ENCODE data around the gene PRELID3B. TPM values are rescaled to one million over a fixed set of nuclear protein-coding genes. Genes with fewer than 3 reads are reported as not detected.

Gene PRELID3B
- polyA plus RNA-seq: 75.6 TPM
- long read RNA-seq, donor 1, transcript PRELID3B-201 (6 exons, 2,626 nt): major isoform, 13 of 15 reads
- long read RNA-seq, donor 1, partial matches to known transcripts: 0 of 15 reads
- long read RNA-seq, donor 1, other reads (novel, unspliced or antisense): 0 of 15 reads
- long read RNA-seq, donor 2, transcript PRELID3B-201 (6 exons, 2,626 nt): major isoform, 30 of 37 reads
- long read RNA-seq, donor 2, partial matches to known transcripts: 0 of 37 reads
- long read RNA-seq, donor 2, other reads (novel, unspliced or antisense): 0 of 37 reads
- long read RNA-seq, donor 3, transcript PRELID3B-201 (6 exons, 2,626 nt): major isoform, 50 of 61 reads
- long read RNA-seq, donor 3, transcript PRELID3B-202 (5 exons, 943 nt): minor isoform, 5 of 61 reads
- long read RNA-seq, donor 3, transcript PRELID3B-204 (2 exons, 612 nt): minor isoform, 5 of 61 reads
- long read RNA-seq, donor 3, partial matches to known transcripts: 0 of 61 reads
- long read RNA-seq, donor 3, other reads (novel, unspliced or antisense): 0 of 61 reads
- long read RNA-seq, donor 4, partial matches to known transcripts: 0 of 3 reads
- long read RNA-seq, donor 4, other reads (novel, unspliced or antisense): 0 of 3 reads
- long read RNA-seq, donor 5, transcript PRELID3B-201 (6 exons, 2,626 nt): major isoform, 21 of 22 reads
- long read RNA-seq, donor 5, partial matches to known transcripts: 0 of 22 reads
- long read RNA-seq, donor 5, other reads (novel, unspliced or antisense): 0 of 22 reads
- long read RNA-seq, donor 6, transcript PRELID3B-201 (6 exons, 2,626 nt): major isoform, 29 of 37 reads
- long read RNA-seq, donor 6, partial matches to known transcripts: 0 of 37 reads
- long read RNA-seq, donor 6, other reads (novel, unspliced or antisense): 0 of 37 reads
- long read RNA-seq, donor 7, partial matches to known transcripts: 0 of 4 reads
- long read RNA-seq, donor 7, other reads (novel, unspliced or antisense): 0 of 4 reads
- long read RNA-seq, donor 8, transcript PRELID3B-201 (6 exons, 2,626 nt): major isoform, 31 of 45 reads
- long read RNA-seq, donor 8, partial matches to known transcripts: 5 of 45 reads
- long read RNA-seq, donor 8, other reads (novel, unspliced or antisense): 0 of 45 reads
- long read RNA-seq, donor 9, transcript PRELID3B-201 (6 exons, 2,626 nt): major isoform, 22 of 26 reads
- long read RNA-seq, donor 9, partial matches to known transcripts: 0 of 26 reads
- long read RNA-seq, donor 9, other reads (novel, unspliced or antisense): 0 of 26 reads
- long read RNA-seq, donor 10, transcript PRELID3B-201 (6 exons, 2,626 nt): major isoform, 48 of 52 reads
- long read RNA-seq, donor 10, partial matches to known transcripts: 0 of 52 reads
- long read RNA-seq, donor 10, other reads (novel, unspliced or antisense): 0 of 52 reads
- long read RNA-seq, donor 11, transcript PRELID3B-201 (6 exons, 2,626 nt): major isoform, 24 of 36 reads
- long read RNA-seq, donor 11, partial matches to known transcripts: 10 of 36 reads
- long read RNA-seq, donor 11, other reads (novel, unspliced or antisense): 0 of 36 reads

GRCh38 chr20:59042151-59042795 lies at the start of gene PRELID3B:
Gene PRELID3B, minus strand, starts transcription at chr20:59042786. Its CDS starts 56 bp downstream, at chr20:59042730.
- peak in 1 of 2 donors; percentile 71 for DNase-seq
- WGBS (ENCODE audit: insufficient coverage, low lambda C conversion rate): no CpG with 5 or more reads among the region's 50 CpGs
- H3K36me3 ChIP-seq (ENCODE audit: control insufficient read depth, insufficient read depth, low read length): peaks cover 16% of the 10 kb centered on the region
- H3K4me3 ChIP-seq (ENCODE audit: low read length): peak within 1 kb of the TSS; percentile 94
- H3K27ac ChIP-seq (ENCODE audit: low read length): peak within 1 kb of the TSS; percentile 84
- no peaks in the 10 kb centered on the region for H3K27me3 ChIP-seq (ENCODE audit: control insufficient read depth, insufficient read depth, low read length)
- no peaks in the 10 kb centered on the region for H3K9me3 ChIP-seq (ENCODE audit: control insufficient read depth, low read depth, low read length)
- peaks cover 29% of the 10 kb centered on the region for H3K4me1 ChIP-seq (ENCODE audit: control insufficient read depth, insufficient read depth, low read length)

- no peak overlapping the region for H3K4me3 ChIP-seq (ENCODE audit: low read length)
- no peaks in the 10 kb centered on the region for H3K4me1 ChIP-seq (ENCODE audit: control insufficient read depth, insufficient read depth, low read length)
- WGBS (ENCODE audit: insufficient coverage, low lambda C conversion rate): no CpG with 5 or more reads among the region's 5 CpGs
- no peaks in the 10 kb centered on the region for H3K9me3 ChIP-seq (ENCODE audit: control insufficient read depth, low read depth, low read length)
- no peaks in the 10 kb centered on the region for H3K27me3 ChIP-seq (ENCODE audit: control insufficient read depth, insufficient read depth, low read length)
- H3K27ac ChIP-seq (ENCODE audit: low read length): no peak overlapping the region
- DNase-seq: peak; percentile 47 to 50
- no peaks in the 10 kb centered on the region for H3K36me3 ChIP-seq (ENCODE audit: control insufficient read depth, insufficient read depth, low read length)
Measured at GRCh38 chr20:59087829-59088433, 45.3 kb upstream of the PRELID3B start.

- H3K9me3 ChIP-seq (ENCODE audit: control insufficient read depth, low read depth, low read length): no peaks in the 10 kb centered on the region
- WGBS (ENCODE audit: insufficient coverage, low lambda C conversion rate): 86% methylated on average over 1 of the region's 5 CpGs
Measured at GRCh38 chr20:59086923-59087322, 44.3 kb upstream of the PRELID3B start.

GRCh38 chr20:59084041-59084850 lies 41.7 kb upstream of the PRELID3B start:
- no peak for DNase-seq
- 84% methylated on average over 3 of the region's 9 CpGs for WGBS (ENCODE audit: insufficient coverage, low lambda C conversion rate)
- no peaks in the 10 kb centered on the region for H3K27me3 ChIP-seq (ENCODE audit: control insufficient read depth, insufficient read depth, low read length)

More at GRCh38 chr20:59086923-59087322, 44.3 kb upstream of the PRELID3B start:
- no peaks in the 10 kb centered on the region for H3K4me1 ChIP-seq (ENCODE audit: control insufficient read depth, insufficient read depth, low read length)
- H3K27ac ChIP-seq (ENCODE audit: low read length): no peak overlapping the region
- no peaks in the 10 kb centered on the region for H3K27me3 ChIP-seq (ENCODE audit: control insufficient read depth, insufficient read depth, low read length)
- DNase-seq: no peak
- no peaks in the 10 kb centered on the region for H3K36me3 ChIP-seq (ENCODE audit: control insufficient read depth, insufficient read depth, low read length)
- H3K4me3 ChIP-seq (ENCODE audit: low read length): no peak overlapping the region

GRCh38 chr20:59082981-59083380 lies 40.4 kb upstream of the PRELID3B start:
- DNase-seq: no peak
- H3K9me3 ChIP-seq (ENCODE audit: control insufficient read depth, low read depth, low read length): no peaks in the 10 kb centered on the region
- H3K27me3 ChIP-seq (ENCODE audit: control insufficient read depth, insufficient read depth, low read length): no peaks in the 10 kb centered on the region
- no peak overlapping the region for H3K27ac ChIP-seq (ENCODE audit: low read length)
- H3K36me3 ChIP-seq (ENCODE audit: control insufficient read depth, insufficient read depth, low read length): no peaks in the 10 kb centered on the region
- no CpG with 5 or more reads among the region's 1 CpG for WGBS (ENCODE audit: insufficient coverage, low lambda C conversion rate)
- H3K4me3 ChIP-seq (ENCODE audit: low read length): no peak overlapping the region
- H3K4me1 ChIP-seq (ENCODE audit: control insufficient read depth, insufficient read depth, low read length): no peaks in the 10 kb centered on the region

More at GRCh38 chr20:59084041-59084850, 41.7 kb upstream of the PRELID3B start:
- H3K27ac ChIP-seq (ENCODE audit: low read length): no peak overlapping the region
- no peaks in the 10 kb centered on the region for H3K36me3 ChIP-seq (ENCODE audit: control insufficient read depth, insufficient read depth, low read length)
- no peaks in the 10 kb centered on the region for H3K9me3 ChIP-seq (ENCODE audit: control insufficient read depth, low read depth, low read length)
- no peaks in the 10 kb centered on the region for H3K4me1 ChIP-seq (ENCODE audit: control insufficient read depth, insufficient read depth, low read length)
- H3K4me3 ChIP-seq (ENCODE audit: low read length): no peak overlapping the region

GRCh38 chr20:59082077-59082740 lies 39.6 kb upstream of the PRELID3B start:
- DNase-seq: no peak
- 50% methylated on average over 1 of the region's 3 CpGs for WGBS (ENCODE audit: insufficient coverage, low lambda C conversion rate)
- no peak overlapping the region for H3K4me3 ChIP-seq (ENCODE audit: low read length)

GRCh38 chr20:59081036-59081435 lies 38.5 kb upstream of the PRELID3B start:
- Histone ChIP-seq H3K9me3 (ENCODE audit: control insufficient read depth, low read depth, low read length) (no peaks in the 10 kb centered on the region), H3K27me3 (ENCODE audit: control insufficient read depth, insufficient read depth, low read length) (peaks cover 6% of the 10 kb centered on the region), H3K4me1 (ENCODE audit: control insufficient read depth, insufficient read depth, low read length) (no peaks in the 10 kb centered on the region), H3K4me3 (ENCODE audit: low read length) (no peak overlapping the region), H3K27ac (ENCODE audit: low read length) (no peak overlapping the region), H3K36me3 (ENCODE audit: control insufficient read depth, insufficient read depth, low read length) (no peaks in the 10 kb centered on the region)
- 100% methylated on average over 1 of the region's 3 CpGs for WGBS (ENCODE audit: insufficient coverage, low lambda C conversion rate)
- DNase-seq: no peak

More at GRCh38 chr20:59082077-59082740, 39.6 kb upstream of the PRELID3B start:
- no peaks in the 10 kb centered on the region for H3K4me1 ChIP-seq (ENCODE audit: control insufficient read depth, insufficient read depth, low read length)
- no peak overlapping the region for H3K27ac ChIP-seq (ENCODE audit: low read length)
- peaks cover 4% of the 10 kb centered on the region for H3K27me3 ChIP-seq (ENCODE audit: control insufficient read depth, insufficient read depth, low read length)
- H3K36me3 ChIP-seq (ENCODE audit: control insufficient read depth, insufficient read depth, low read length): no peaks in the 10 kb centered on the region
- no peaks in the 10 kb centered on the region for H3K9me3 ChIP-seq (ENCODE audit: control insufficient read depth, low read depth, low read length)

- Histone ChIP-seq H3K27ac (ENCODE audit: low read length) (no peak overlapping the region), H3K36me3 (ENCODE audit: control insufficient read depth, insufficient read depth, low read length) (no peaks in the 10 kb centered on the region), H3K4me1 (ENCODE audit: control insufficient read depth, insufficient read depth, low read length) (no peaks in the 10 kb centered on the region), H3K4me3 (ENCODE audit: low read length) (no peak overlapping the region), H3K9me3 (ENCODE audit: control insufficient read depth, low read depth, low read length) (no peaks in the 10 kb centered on the region), H3K27me3 (ENCODE audit: control insufficient read depth, insufficient read depth, low read length) (peaks cover 13% of the 10 kb centered on the region)
- 60% methylated on average over 1 of the region's 5 CpGs for WGBS (ENCODE audit: insufficient coverage, low lambda C conversion rate)
- DNase-seq: no peak
Measured at GRCh38 chr20:59078231-59078630, 35.6 kb upstream of the PRELID3B start.

Measured in large intestine (tissue), 12 donors.